Stimulated activated CD8-positive, alpha-beta memory T cell treated with anti-CD3 and anti-CD28 coated beads, Interleukin-7, amount 100 ng/mL, for 4 hours (primary cell): ENCODE measurements around the gene MIAT.
A peak's percentile ranks its signal among the peaks of the same experiment; 100 is the strongest.
"Not testable (repeated sequence)": the region's sequence is repeated elsewhere in the genome, so short reads cannot be mapped to it uniquely, and the experiment has no call there.

ENCODE experiments used
- DNase-seq, 2 donors: peaks; one replicate each; pipeline ENCODE4 v3.0.0-alpha.2; 2020; ENCODE audit warnings: low read depth in 2 of 2

The MIAT gene

DNA sequence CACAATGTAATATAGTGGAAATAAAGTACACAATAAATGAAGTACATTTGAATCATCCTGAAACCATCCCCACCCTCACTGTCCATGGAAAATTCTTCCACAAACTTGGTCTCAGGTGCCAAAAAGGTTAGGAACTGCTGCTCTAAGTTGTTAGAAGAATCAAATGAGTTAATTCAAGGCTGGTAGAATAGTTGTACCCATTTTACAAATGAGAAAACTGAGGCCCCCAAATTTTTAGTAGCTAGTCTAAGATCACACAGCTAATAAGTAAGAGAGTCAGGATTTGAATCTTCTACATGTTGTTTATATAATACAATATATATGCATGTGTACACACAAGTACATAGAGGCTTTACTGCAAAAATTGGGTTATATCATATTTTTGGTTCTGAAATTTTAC is 43.1 kb downstream of the MIAT start:
- no peak for DNase-seq

DNA sequence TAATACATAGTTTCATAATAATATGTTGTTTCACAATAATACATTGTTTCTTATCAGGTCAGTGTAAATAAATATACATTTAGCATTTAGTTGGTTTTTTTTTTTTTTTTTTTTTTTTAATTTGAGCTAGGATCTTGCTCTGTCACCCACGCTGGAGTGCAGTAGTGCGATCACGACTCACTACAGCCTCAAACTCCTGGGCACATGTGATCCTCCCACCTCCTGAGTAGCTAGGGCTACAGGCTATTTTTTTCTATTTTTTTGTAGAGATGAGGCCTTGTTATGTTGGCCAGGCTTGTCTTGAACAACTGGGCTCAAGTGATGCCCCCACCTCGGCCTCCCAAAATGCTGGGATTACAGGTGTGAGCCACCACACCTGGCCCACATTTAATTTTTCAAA is 43.5 kb downstream of the MIAT start:
- no peak for DNase-seq

DNA sequence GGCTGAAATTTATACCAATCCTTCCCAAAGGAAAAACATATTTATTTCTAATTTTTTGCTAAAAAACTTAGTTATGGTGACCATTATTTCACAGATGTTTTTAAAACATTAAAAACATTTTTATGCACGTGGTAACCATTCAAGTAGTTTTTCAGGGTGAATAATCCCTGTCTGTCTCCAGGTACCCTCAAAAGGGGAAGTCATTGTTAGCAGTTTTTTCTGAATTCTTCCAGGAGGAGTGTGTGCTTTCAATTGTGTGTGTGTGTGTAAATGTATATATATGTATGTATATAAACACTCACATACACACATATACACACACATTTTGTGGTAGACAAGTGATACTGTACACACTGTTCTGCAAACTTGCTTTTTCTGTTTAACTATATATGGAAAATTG is 43.9 kb downstream of the MIAT start:
- DNase-seq = no peak

DNA sequence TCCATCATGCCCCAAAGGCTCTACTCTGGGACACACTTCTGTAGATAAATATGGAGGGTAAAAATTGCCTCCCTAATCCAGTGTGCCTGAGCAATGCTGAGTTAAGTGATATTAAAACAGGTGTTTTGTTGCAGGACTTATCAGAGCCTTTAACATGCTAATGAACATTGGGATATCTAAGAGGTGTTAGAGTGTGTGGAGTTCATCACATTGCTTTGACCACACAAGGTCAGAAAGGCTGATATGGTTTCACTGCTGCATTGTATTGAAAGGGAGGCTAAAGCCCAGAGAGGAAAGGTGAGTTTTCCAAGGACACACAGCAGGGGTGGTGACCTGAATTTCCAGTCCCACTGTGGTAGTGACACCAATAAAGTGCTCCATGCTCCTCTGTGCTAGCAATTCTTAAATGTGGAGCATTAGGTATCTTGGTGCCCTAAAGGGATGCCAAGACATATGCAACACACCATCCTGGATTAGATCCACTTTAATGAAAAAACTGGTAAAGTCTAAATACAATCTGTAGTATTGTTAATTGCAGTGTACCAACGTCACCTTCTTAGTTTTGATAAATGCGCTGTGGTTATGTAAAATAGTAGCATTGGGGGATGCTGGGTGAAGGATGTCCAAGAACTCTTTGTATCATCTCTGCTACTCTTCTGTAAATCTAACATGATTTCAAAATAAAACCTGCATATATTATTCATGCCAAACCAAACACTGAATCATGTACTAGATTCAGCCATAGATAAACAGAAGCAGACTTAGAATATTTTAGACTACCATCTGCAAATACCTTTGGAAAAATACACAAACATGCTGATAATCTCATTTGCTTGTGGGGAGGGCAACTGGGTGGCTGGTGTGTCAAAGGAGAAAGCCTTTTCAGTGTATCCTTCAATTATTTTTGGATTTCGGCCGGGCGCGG is 45.8 kb downstream of the MIAT start:
- DNase-seq = no peak

DNA sequence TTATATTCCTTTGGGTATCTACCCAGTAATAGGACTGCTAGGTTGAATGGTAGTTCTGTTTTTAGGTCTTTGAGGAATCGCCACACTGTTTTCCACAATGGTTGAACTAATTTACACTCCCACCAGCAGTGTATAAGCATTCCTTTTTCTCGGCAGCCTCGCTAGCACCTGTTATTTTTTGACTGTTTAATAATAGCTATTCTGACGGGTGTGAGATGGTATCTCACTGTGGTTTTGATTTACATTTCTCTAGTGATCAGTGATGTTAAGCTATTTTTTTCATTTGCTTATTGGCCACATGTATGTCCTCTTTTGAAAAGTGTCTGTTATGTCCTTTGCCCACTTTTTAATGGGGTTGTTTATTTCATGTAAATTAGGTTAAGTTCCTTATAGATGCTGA is 48.0 kb downstream of the MIAT start:
- DNase-seq = not testable (repeated sequence)

DNA sequence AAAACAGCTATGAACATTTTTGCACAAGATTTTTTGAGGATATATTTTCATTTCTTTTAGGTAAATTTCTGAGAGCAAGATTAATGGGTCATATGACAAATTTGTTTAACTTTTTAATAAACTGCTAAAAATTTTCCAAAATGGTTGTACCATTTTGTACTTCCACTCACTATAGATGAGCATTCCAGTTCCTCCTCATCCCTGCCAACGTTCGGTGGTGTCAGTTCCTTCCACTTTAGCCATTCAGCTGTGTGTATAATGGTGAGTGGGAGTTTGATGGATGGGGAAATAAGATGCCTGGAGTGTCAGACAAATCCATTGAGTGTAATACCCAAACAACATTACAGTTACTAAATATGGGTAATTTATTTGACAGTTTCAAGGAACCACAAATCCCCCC is 49.7 kb downstream of the MIAT start:
- DNase-seq = no peak

DNA sequence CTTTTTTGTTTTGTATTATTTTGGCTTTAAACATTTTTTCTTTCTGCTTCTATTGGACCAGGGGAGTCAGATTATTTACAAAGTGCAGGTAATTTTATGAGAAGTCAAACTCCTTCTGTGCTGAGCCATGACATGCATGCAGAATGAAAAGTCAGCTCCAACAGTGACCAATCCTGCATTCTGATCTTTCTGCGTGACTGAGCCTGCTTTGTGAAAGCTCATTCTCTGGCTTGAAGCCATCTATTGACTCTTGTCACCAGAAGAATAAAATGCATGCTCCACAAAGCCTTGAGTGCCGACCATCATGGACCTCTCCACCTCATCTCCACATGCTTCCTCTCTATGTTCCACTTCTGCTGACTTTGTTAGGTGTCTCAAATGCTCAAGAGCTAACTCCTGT is 50.2 kb downstream of the MIAT start:
- no peak for DNase-seq

DNA sequence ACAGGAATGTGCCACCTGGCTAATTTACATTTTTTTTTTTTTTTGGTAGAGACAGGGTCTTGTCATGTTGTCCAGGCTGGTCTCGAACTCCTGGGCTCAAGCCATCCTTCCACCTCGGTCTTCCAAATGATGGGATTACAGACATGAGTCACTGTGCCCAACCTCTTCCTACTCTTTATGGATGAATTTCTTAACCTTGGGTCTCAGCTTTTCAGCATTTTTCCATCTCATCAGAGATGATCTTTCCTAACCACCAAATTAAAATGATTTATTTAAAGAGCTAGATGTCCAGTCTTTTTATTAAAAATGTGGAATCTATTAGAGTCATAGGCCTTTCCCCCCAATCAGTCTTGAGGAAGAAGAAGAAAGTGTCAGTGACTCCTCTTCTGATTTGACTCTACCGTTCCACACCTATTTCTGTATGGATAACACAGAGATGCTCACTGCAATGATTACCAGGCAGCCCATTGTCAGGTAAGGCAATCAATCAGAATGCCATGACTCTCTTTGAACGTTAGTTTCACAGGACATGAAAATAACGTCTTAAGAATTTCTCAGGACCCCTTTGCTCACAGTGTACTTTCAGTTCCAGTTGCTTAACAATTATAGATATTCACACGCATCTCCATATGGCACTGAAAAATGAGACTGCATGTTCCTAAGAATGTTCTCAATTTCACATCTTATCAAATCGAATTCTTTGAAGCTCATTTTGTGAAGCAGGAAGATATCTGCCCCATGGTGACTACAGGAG is 51.0 kb downstream of the MIAT start:
- no peak for DNase-seq

DNA sequence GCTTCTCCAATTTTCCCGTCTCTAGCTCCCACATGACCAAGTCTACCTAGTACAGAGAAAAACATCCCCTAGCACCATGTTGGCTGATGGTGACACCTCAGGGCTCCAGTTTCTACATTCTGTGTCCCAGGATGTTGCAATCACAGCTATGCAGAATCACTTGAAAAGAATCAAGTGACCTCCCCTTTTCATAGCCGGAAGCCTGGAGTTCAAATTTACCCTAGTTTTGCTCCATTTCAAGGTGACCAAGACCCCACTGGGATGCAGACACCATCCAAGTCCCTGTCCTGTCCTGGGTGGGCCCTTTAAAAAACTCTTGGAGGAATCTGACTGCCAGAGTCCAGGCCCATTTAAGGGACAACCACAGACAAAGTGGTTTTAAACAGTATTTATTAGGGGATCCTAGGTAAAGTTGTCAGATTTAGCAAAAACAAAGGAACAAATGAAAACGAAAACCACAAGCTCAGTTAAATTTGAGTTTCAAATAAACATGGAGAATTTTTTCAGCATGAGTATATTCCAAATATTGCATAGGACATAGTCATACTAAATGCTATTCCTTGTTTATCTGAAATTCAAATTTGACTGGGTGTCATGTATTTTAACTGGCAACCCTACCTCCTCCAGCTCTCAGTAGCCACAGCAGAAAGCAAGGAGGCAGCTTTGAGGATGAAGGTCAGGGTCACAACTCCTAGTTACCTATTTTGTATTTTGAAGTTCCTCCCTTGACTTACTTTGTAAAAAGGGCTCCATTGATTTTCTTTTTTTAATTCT is 52.4 kb downstream of the MIAT start:
- DNase-seq = no peak

DNA sequence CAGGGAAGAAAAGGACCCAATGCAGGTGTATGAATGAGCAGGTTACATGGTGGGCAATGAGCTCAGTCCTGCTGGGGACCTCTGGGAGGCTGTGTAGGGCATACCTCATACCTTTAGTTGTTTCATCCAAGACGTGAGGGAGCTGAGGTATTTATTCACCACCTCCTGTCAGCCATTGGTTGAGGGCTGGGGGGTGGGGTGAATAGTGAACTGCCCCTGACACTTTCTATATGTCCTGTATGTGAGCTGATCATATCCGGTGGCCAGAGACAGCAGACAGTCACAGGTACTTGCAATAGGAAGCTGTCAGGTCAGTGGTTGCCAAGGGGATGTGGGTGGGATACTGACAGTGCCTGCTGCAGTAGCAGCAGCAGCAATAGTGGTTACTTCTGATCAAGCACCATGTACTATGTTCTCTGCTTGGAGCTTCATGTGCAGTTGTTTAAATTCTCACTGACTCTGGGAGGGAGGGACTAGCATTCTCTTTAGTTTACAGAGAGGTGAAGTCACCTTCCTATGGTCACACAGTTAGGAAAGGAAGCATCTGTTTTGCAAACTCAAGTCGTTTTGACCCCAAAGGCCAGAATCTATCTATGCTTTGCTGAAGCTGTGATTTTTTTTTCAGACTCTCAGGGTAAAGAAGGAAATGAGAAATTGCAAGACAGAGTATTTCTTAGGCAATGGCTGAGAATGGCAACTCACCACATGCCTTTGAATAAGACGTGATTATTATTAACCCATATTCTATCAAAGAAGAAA is 54.0 kb downstream of the MIAT start:
- peak in 1 of 2 donors; percentile 3 for DNase-seq

DNA sequence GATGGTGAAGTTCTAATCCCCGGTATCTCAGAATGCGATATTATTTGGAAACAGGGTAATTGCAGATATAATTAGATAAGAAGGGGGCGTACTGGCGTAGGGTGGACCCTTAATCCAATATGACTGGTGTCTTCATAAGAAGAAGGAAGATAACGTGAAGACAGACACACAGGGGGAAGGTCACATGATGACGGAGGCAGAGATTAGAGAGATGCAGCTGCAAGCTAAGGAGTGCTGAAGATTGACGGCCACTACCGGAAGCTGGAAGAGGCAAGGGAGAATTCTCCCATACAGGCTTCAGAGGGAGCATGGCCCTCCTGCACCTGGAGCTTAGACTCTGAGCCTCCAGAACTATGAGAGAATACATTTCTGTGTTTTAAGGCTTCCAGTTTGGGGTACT is 54.8 kb downstream of the MIAT start:
- DNase-seq = no peak

DNA sequence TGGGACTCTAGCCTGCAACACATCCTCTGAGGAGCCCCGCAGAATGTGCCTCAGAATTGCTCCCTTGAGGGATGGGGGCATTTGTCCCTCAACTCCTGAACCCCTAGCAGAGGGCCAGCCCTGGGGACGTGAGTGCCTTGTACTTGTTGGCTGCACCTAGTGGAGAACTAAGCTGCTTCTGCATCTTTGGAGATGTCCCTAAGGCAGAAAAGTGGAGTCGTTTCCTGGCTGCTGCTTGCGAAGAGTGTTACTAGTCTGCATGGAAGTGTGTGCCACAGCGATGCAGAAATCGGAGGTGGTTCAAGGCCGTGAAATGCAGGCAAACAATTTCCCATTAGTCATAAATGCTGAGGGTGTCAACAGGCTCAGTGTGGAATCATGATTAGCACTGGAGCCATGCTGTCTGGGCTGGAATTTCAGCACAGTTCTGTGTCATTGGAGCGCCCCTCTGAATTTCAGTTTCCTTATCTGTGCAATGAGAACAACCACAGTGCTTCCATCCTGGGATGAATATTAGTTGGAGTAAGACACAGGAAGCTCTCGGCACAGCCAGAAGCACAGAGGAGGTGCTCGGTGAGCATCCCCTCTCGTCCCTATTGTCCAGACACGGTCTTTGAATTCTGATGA is 56.5 kb downstream of the MIAT start:
- no peak for DNase-seq

DNA sequence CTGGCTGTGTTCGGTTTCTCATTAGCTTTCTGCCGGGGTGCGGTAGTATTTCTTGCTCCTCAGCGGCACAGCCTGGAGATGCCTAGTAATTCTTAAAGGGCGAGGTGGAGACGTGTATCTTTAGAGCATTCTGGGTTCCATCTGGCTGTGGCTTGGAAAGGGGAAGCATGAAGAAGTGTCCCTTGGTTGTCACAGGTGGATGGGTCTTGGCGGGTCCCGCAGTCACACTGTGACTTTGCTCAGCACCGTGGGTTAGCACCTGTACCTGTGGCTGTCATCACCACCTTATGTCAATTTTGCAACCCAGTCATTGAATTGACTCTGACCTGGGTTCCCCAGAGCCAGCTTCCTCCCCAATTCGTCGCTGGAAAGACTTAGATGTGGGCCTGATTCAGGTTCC is 57.6 kb downstream of the MIAT start:
- DNase-seq = no peak

DNA sequence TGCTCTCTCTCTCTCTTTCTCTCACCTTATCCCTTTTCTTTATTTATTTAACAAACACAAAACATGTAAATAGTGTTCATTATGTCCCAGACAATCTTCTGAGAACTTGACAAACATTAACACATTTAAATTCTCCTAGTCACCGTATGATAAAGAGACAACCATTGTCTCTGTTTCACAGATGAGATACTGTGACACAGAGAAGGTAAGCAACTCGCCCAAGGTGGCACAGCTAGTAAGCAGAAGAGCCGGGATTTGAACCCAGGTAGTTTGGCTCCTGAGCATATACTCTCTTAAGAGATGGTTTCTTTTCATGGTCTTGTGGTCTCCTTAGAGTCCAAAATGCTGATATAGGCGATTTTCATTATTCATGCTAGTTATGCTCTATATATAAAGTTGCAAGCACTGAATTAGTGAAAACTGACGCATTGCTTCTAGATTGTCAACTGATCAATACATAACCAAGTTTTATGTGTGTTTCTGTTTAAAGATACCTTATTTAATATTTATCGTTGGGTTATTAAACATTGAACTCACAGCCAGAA is 58.1 kb downstream of the MIAT start:
- no peak for DNase-seq

DNA sequence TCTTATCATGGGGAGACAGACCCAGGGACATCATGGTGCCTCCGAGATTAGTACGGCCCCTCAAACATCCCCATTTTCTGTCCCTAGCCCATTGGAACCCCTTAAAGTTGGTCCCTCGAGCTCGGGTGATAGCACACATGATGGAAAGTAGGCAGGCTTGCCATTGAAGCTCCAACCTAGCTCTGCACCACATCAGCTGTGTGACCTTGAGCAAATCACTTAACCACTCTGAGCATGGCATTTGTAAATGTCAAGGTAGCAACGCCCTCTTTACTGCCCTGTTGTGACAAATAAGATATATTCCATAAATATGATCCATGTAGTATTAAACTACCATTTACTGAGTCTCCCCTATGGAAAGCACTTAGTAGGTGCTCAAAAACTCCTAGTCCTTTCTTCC is 61.1 kb downstream of the MIAT start:
- no peak for DNase-seq

DNA sequence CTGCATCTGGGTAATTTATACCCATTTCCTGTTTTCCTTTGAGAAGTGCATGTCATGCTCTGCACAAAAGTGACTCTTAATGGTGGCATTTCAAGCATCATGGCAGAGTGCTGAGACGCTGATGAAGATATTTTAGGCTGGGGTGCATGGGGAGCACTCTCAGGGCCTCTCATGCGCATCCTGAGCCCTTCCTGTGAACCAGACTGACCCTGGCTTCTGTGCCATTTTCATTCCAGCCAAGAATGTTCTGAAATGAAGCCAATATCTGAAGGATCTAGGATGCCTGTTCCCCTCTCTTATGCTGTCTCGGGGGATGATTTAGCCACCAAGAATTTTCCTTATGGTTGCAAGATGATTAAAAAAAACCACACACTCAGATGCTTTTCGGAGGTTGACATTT is 61.5 kb downstream of the MIAT start:
- DNase-seq = no peak

DNA sequence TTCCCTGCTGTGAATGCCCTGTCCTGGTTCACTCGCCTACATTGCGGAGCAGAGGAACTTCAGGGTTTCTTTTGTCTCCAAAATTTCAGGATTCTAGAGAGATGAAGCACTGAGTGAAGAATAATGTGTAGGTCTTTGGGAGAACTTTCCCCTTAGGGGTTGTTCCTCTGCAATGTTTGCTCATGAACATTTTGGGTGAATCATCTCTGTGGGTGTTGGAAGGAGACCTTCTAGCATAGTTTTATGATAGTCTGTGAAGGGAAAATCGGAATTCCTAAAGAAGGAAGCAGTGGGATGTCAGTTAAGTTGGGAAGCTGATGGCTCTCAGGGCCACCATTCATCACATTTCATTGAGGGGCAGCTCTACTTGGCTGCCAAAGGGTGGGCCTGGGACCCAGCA is 64.8 kb downstream of the MIAT start:
- no peak for DNase-seq

DNA sequence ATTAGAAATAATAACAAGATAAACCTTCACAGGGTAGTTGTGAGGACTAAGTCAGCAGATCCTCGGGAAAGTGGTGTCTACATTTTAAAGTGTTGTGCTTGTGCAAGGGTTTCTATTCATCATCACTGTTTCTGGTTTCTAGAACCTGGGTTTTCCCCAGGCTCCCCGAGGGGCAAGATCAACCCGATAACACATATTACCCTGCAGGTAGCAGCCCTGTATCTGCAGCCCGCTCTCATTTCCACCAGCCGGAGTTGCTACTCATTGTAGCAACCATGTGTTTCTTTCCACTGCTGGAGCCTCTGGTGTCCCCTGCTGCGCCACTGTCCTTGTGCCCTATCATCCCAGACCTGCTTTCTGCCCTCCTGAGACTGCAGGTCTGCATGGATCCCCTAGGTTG is 67.0 kb downstream of the MIAT start:
- DNase-seq = no peak

DNA sequence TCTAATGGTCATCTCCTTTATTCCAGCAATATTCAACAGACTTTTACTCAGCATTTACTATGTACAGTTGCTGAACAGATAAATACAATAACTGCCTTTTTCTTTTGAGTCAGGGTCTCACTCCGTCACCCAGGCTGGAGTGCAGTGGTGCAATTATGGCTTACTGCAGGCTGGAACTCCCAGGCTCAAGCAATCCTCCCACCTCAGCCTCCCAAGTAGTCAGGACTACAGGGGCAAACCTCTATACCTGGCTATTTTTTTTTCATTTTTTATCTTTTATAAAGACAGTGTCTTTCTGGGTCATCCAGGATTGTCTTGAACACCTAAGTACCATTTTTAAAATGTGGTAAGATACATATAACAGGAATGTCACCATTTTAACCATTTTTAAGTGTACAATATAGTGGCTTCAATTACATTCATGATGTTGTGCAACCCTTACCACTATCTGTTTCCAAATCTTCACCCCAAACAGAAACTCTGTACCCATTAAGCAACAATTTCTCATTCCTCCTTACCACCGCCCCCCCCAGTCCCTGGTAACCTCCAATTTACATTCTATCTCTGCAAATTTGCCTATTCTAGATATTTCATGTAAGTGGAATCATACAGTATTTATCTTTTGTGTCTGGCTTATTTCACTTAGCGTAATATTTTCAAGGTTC is 67.8 kb downstream of the MIAT start:
- DNase-seq = no peak
